H9 (cell line): ENCODE results near the gene THSD7A. TPM values are rescaled to one million over a fixed set of nuclear protein-coding genes. Genes with fewer than 3 reads are reported as not detected.

Experiments used
- DNase-seq: peaks from one replicate; pipeline ENCODE4 v3.0.0-alpha.2; 2017
- H2AFZ ChIP-seq: one replicate; pipeline ENCODE4 v1.6.1; 2013; ENCODE audit warnings: mild to moderate bottlenecking, low read length, control low read depth, moderate library complexity
- H2AK5ac ChIP-seq: 2 replicates; pipeline ENCODE4 v1.6.1; 2013; ENCODE audit warnings: low read length, control low read depth, mixed read lengths; ENCODE audit not compliant: insufficient read length
- H2BK120ac ChIP-seq: one replicate; pipeline ENCODE4 v1.6.1; 2013; ENCODE audit warnings: low read depth, mild to moderate bottlenecking, low read length, control low read depth, inconsistent platforms; ENCODE audit not compliant: poor library complexity, severe bottlenecking
- H2BK12ac ChIP-seq: 2 replicates; pipeline ENCODE4 v1.6.1; 2013; ENCODE audit warnings: low read length, control low read depth, mixed read lengths, low read depth; ENCODE audit not compliant: insufficient read length
- H2BK15ac ChIP-seq: 2 replicates; pipeline ENCODE4 v1.6.1; 2013; ENCODE audit warnings: low read depth, low read length, control low read depth
- H2BK20ac ChIP-seq: one replicate; pipeline ENCODE4 v1.6.1; 2013; ENCODE audit warnings: low read depth, mild to moderate bottlenecking, low read length, control low read depth, inconsistent platforms; ENCODE audit not compliant: poor library complexity, severe bottlenecking
- H2BK5ac ChIP-seq: 2 replicates; pipeline ENCODE4 v1.6.1; 2013; ENCODE audit warnings: low read length, control low read depth, mixed read lengths; ENCODE audit not compliant: insufficient read length
- H3K14ac ChIP-seq: 2 replicates; pipeline ENCODE4 v1.6.1; 2013; ENCODE audit warnings: low read length, control low read depth; ENCODE audit not compliant: insufficient read depth
- H3K18ac ChIP-seq: 2 replicates; pipeline ENCODE4 v1.6.1; 2013; ENCODE audit warnings: low read depth, mild to moderate bottlenecking, mixed read lengths, low read length, control low read depth; ENCODE audit not compliant: insufficient read length
- H3K23ac ChIP-seq: 2 replicates; pipeline ENCODE4 v1.6.1; 2013; ENCODE audit warnings: low read length, control low read depth, mixed read lengths, low read depth; ENCODE audit not compliant: insufficient read length
- H3K23me2 ChIP-seq: 2 replicates; pipeline ENCODE4 v1.6.1; 2013; ENCODE audit warnings: low read depth, mild to moderate bottlenecking, mixed read lengths, low read length, control low read depth; ENCODE audit not compliant: insufficient read length, poor library complexity, severe bottlenecking
- H3K27ac ChIP-seq: 2 replicates; pipeline ENCODE4 v1.5.1; 2013; ENCODE audit warnings: low read length, control low read depth, mixed read lengths, low read depth; ENCODE audit not compliant: insufficient read length
- H3K27me3 ChIP-seq: 2 replicates; pipeline ENCODE4 v1.6.1; 2013; ENCODE audit warnings: low read length, control low read depth, inconsistent platforms; ENCODE audit not compliant: insufficient read depth
- H3K4ac ChIP-seq: 2 replicates; pipeline ENCODE4 v1.6.1; 2013; ENCODE audit warnings: low read depth, mild to moderate bottlenecking, control low read depth, inconsistent platforms, low read length, moderate library complexity
- H3K4me1 ChIP-seq: 2 replicates; pipeline ENCODE4 v1.6.1; 2013; ENCODE audit warnings: low read length, control low read depth, inconsistent platforms; ENCODE audit not compliant: insufficient read depth
- H3K4me2 ChIP-seq: 2 replicates; pipeline ENCODE4 v1.6.1; 2013; ENCODE audit warnings: low read length, control low read depth, mixed read lengths; ENCODE audit not compliant: insufficient read length, insufficient read depth
- H3K56ac ChIP-seq: 2 replicates; pipeline ENCODE4 v1.6.1; 2013; ENCODE audit warnings: low read depth, mild to moderate bottlenecking, mixed read lengths, low read length, control low read depth; ENCODE audit not compliant: insufficient read length
- H3K79me1 ChIP-seq: 2 replicates; pipeline ENCODE4 v1.6.1; 2013; ENCODE audit warnings: low read depth, mild to moderate bottlenecking, moderate library complexity, low read length, control low read depth, inconsistent platforms; ENCODE audit not compliant: insufficient read depth, poor library complexity, severe bottlenecking
- H3K79me2 ChIP-seq: 2 replicates; pipeline ENCODE4 v1.6.1; 2013; ENCODE audit warnings: low read length, control low read depth, inconsistent platforms; ENCODE audit not compliant: insufficient read depth
- H3K9ac ChIP-seq: 2 replicates; pipeline ENCODE4 v1.6.1; 2013; ENCODE audit warnings: low read length, control low read depth, mixed read lengths; ENCODE audit not compliant: insufficient read length; ENCODE audit errors: extremely low read depth
- H3K9me3 ChIP-seq: one replicate; pipeline ENCODE4 v1.6.1; 2013; ENCODE audit warnings: low read depth, low read length, inconsistent platforms; ENCODE audit not compliant: control insufficient read depth
- H3T11ph ChIP-seq: one replicate; pipeline ENCODE4 v1.6.1; 2013; ENCODE audit warnings: mild to moderate bottlenecking, low read length, control low read depth, inconsistent platforms
- H4K20me1 ChIP-seq: one replicate; pipeline ENCODE4 v1.6.1; 2013; ENCODE audit not compliant: control insufficient read depth, insufficient read length, insufficient read depth
- H4K5ac ChIP-seq: 2 replicates; pipeline ENCODE4 v1.6.1; 2013; ENCODE audit warnings: low read depth, mild to moderate bottlenecking, mixed read lengths, low read length, control low read depth; ENCODE audit not compliant: insufficient read length
- H4K8ac ChIP-seq: replicated peaks from 2 replicates; pipeline ENCODE4 v1.6.1; 2013; ENCODE audit warnings: low read length, control low read depth, mixed read lengths, low read depth; ENCODE audit not compliant: insufficient read length
- H4K91ac ChIP-seq: 2 replicates; pipeline ENCODE4 v1.6.1; 2013; ENCODE audit warnings: low read depth, mild to moderate bottlenecking, moderate library complexity, mixed read lengths, low read length, control low read depth; ENCODE audit not compliant: insufficient read length
- H3K27ac Mint-ChIP-seq, 3 experiments: 2 replicates in 2 of 3; 3 replicates in 1 of 3; pipeline ENCODE4 v1.8.0; 2020 to 2021; ENCODE audit warnings: mixed read lengths in 3 of 3, mild to moderate bottlenecking in 1 of 3, moderate library complexity in 1 of 3
- H3K27me3 Mint-ChIP-seq: 2 replicates; pipeline ENCODE4 v1.8.0; 2021; ENCODE audit warnings: low read depth, mild to moderate bottlenecking, moderate library complexity, mixed read lengths
- H3K36me3 Mint-ChIP-seq, 3 experiments: 2 replicates in 2 of 3; 3 replicates in 1 of 3; pipeline ENCODE4 v1.8.0; 2020 to 2021; ENCODE audit warnings: low read depth in 3 of 3, mixed read lengths in 3 of 3; ENCODE audit not compliant: insufficient read depth in 1 of 3
- H3K4me1 Mint-ChIP-seq, 2 experiments: 2 replicates each; pipeline ENCODE4 v1.8.0; 2020; ENCODE audit warnings: mixed read lengths in 2 of 2
- H3K4me3 Mint-ChIP-seq, 2 experiments: 2 replicates in 1 of 2; 3 replicates in 1 of 2; pipeline ENCODE4 v1.8.0; 2020 to 2021; ENCODE audit warnings: mild to moderate bottlenecking in 2 of 2, mixed read lengths in 2 of 2, moderate library complexity in 1 of 2
- H3K9me3 Mint-ChIP-seq, 2 experiments: 2 replicates in 1 of 2; 3 replicates in 1 of 2; pipeline ENCODE4 v1.8.0; 2020; ENCODE audit warnings: mild to moderate bottlenecking in 2 of 2, mixed read lengths in 2 of 2, moderate library complexity in 1 of 2
- WGBS: extraction: QIAGEN DNeasy Blood & Tissue Kit; methylation state at CpG from one replicate; pipeline ENCODE4 v1.1.7; 2013; ENCODE audit warnings: missing lambda C conversion rate, low lambda C conversion rate, mixed read lengths; ENCODE audit not compliant: insufficient read length; ENCODE audit errors: extremely low coverage; 5-methylcytosine and 5-hydroxymethylcytosine counted together
- total RNA-seq: library from RNA; stranded (reverse); gene quantifications from 2 replicates; pipeline ENCODE4 v1.2.1, GENCODE V29; 2021
- TF ChIP-seq, protein P1 (sequence below): fragments of 200-600 bp; sonication (generic); conservative IDR thresholded peaks from 3 replicates; pipeline ENCODE4 v1.8.0; 2021; ENCODE audit warnings: antibody characterized with exemption, mild to moderate bottlenecking

The THSD7A gene
- total RNA-seq, 1 experiment from 2014 or later, result 0.42 TPM

DNA sequence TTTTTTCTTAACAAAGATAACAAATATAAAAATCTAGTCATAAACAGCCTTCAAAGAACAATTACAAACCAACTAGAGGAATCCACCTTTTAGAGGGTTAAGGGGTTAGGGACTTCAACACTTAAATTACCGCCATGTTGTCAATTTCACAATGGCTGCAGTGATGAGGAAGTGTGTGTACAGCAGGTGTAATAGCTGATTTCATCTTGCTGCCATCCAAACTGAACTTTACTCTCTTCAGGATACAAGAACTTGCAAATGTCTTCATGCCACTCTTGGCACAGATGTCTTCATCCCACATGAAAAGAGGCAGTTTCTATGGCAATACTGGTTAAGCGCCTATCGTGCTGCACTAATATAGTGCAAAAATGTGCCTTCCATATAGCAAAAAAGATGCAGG is 457.4 kb downstream of the THSD7A start:
- no peak overlapping the region for H2AK5ac ChIP-seq
- H3K9ac ChIP-seq, result no peak overlapping the region
- no peak overlapping the region for H3K4ac ChIP-seq
- H4K20me1 ChIP-seq, result no peaks in the 10 kb centered on the region
- DNase-seq, result no peak
- no peak overlapping the region for H3K27ac ChIP-seq
- Mint-ChIP-seq H3K9me3 (no peaks in the 10 kb centered on the region), H3K4me1 (no peaks in the 10 kb centered on the region), H3K27me3 (no peaks in the 10 kb centered on the region), H3K27ac (no peak overlapping the region), H3K36me3 (no peaks in the 10 kb centered on the region), H3K4me3 (no peak overlapping the region)
- H3K9me3 ChIP-seq, result no peaks in the 10 kb centered on the region
- H2BK120ac ChIP-seq, result no peak overlapping the region
- H2BK5ac ChIP-seq, result no peak overlapping the region
- H2BK12ac ChIP-seq, result no peak overlapping the region
- H4K91ac ChIP-seq, result no peak overlapping the region
- H3K4me1 ChIP-seq, result no peaks in the 10 kb centered on the region
- H3K18ac ChIP-seq, result no peak overlapping the region
- no peak overlapping the region for H3K56ac ChIP-seq
- H3K23ac ChIP-seq, result no peak overlapping the region
- H3K14ac ChIP-seq, result no peak overlapping the region
- no peaks in the 10 kb centered on the region for H3K79me2 ChIP-seq
- H2BK15ac ChIP-seq, result no peak overlapping the region
- no peaks in the 10 kb centered on the region for H3K27me3 ChIP-seq
- no peak overlapping the region for H4K5ac ChIP-seq
- H3T11ph ChIP-seq, result no peak overlapping the region
- TF ChIP-seq, protein P1, sequence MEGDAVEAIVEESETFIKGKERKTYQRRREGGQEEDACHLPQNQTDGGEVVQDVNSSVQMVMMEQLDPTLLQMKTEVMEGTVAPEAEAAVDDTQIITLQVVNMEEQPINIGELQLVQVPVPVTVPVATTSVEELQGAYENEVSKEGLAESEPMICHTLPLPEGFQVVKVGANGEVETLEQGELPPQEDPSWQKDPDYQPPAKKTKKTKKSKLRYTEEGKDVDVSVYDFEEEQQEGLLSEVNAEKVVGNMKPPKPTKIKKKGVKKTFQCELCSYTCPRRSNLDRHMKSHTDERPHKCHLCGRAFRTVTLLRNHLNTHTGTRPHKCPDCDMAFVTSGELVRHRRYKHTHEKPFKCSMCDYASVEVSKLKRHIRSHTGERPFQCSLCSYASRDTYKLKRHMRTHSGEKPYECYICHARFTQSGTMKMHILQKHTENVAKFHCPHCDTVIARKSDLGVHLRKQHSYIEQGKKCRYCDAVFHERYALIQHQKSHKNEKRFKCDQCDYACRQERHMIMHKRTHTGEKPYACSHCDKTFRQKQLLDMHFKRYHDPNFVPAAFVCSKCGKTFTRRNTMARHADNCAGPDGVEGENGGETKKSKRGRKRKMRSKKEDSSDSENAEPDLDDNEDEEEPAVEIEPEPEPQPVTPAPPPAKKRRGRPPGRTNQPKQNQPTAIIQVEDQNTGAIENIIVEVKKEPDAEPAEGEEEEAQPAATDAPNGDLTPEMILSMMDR, result no peak
- no peak overlapping the region for H4K8ac ChIP-seq
- no peaks in the 10 kb centered on the region for H3K79me1 ChIP-seq
- H3K4me2 ChIP-seq, result no peak overlapping the region
- H2AFZ ChIP-seq, result no peak overlapping the region
- no CpG with 5 or more reads among the region's 3 CpGs for WGBS
- no peaks in the 10 kb centered on the region for H3K23me2 ChIP-seq
- no peak overlapping the region for H2BK20ac ChIP-seq
